ENCODE data around the gene GRAMD2A.

GRCh38 chr15:72130272-72130671 lies 67.3 kb downstream of the GRAMD2A start:
- TF ChIP-seq CTCF (tag by site-specific recombination; IDR thresholded peaks at IDR 0.05) (no peak), TCF7L2 (IDR thresholded peaks at IDR 0.05; ENCODE audit: borderline replicate concordance, low read depth, low read length) (no peak), IKZF3 (tag by site-specific recombination; IDR thresholded peaks at IDR 0.05) (no peak), ZNF785 (tag by site-specific recombination; IDR thresholded peaks at IDR 0.05) (no peak), ZBTB49 (tag by site-specific recombination; IDR thresholded peaks at IDR 0.05; ENCODE audit: low read depth) (no peak), RBAK (tag by site-specific recombination; IDR thresholded peaks at IDR 0.05) (no peak), PRDM4 (tag by site-specific recombination; IDR thresholded peaks at IDR 0.05) (no peak), ZBTB1 (tag by site-specific recombination; IDR thresholded peaks at IDR 0.05) (no peak), SETDB1 (IDR thresholded peaks at IDR 0.05; ENCODE audit: insufficient read length, low read length) (no peak)

Measured in HEK293 (cell line).